Astrocyte (in vitro differentiated cells and primary cell): ENCODE results near the gene MAN1A1. TPM values are rescaled to one million over a fixed set of nuclear protein-coding genes. Genes with fewer than 3 reads are reported as not detected.

ENCODE experiments used
- DNase-seq: peaks from one replicate; pipeline ENCODE4 v3.0.0-alpha.2; 2010; ENCODE audit warnings: low read depth
- FAIRE-seq: peaks from 2 replicates; lab custom pipeline; 2011; peaks lifted over from hg19 to GRCh38; lab: Jason Lieb, UNC
- H2AFZ ChIP-seq: 2 replicates; pipeline ENCODE4 v1.6.0; 2012; ENCODE audit warnings: low read depth, low read length, inconsistent platforms
- H3K27ac ChIP-seq: 2 replicates; pipeline ENCODE4 v1.5.1; 2011; ENCODE audit warnings: low read depth, low read length, inconsistent platforms
- H3K27me3 ChIP-seq: 2 replicates; pipeline ENCODE4 v1.6.0; 2011; ENCODE audit warnings: low read length, inconsistent platforms; ENCODE audit not compliant: insufficient read depth
- H3K36me3 ChIP-seq: 2 replicates; pipeline ENCODE4 v1.5.1; 2011; ENCODE audit warnings: low read length, inconsistent platforms; ENCODE audit not compliant: insufficient read depth
- H3K4me1 ChIP-seq: 2 replicates; pipeline ENCODE4 v1.5.1; 2011; ENCODE audit warnings: low read length, inconsistent platforms; ENCODE audit not compliant: insufficient read depth
- H3K4me2 ChIP-seq: 2 replicates; pipeline ENCODE4 v1.6.0; 2012; ENCODE audit warnings: low read length, inconsistent platforms
- H3K4me3 ChIP-seq: 2 replicates; pipeline ENCODE4 v1.5.1; 2011; ENCODE audit warnings: low read depth, mild to moderate bottlenecking, low read length, inconsistent platforms; ENCODE audit not compliant: insufficient read depth
- H3K79me2 ChIP-seq: 2 replicates; pipeline ENCODE4 v1.6.0; 2012; ENCODE audit warnings: mild to moderate bottlenecking, low read length, inconsistent platforms; ENCODE audit not compliant: insufficient read depth
- H3K9ac ChIP-seq: 2 replicates; pipeline ENCODE4 v1.6.0; 2012; ENCODE audit warnings: mild to moderate bottlenecking, low read length, inconsistent platforms
- H3K9me3 ChIP-seq: 2 replicates; pipeline ENCODE4 v1.5.1; 2012; ENCODE audit warnings: low read depth, mild to moderate bottlenecking, low read length, inconsistent platforms; ENCODE audit not compliant: insufficient read depth
- H4K20me1 ChIP-seq: 2 replicates; pipeline ENCODE4 v1.6.0; 2012; ENCODE audit warnings: low read length, inconsistent platforms; ENCODE audit not compliant: insufficient read depth
- H3K27ac Mint-ChIP-seq: one replicate; pipeline ENCODE4 v1.8.0; 2021; ENCODE audit warnings: mild to moderate bottlenecking, mixed read lengths; ENCODE audit not compliant: unreplicated experiment
- H3K27me3 Mint-ChIP-seq: one replicate; pipeline ENCODE4 v1.8.0; 2021; ENCODE audit warnings: low read depth, mixed read lengths; ENCODE audit not compliant: unreplicated experiment
- H3K36me3 Mint-ChIP-seq: one replicate; pipeline ENCODE4 v1.8.0; 2021; ENCODE audit warnings: low read depth, mixed read lengths; ENCODE audit not compliant: unreplicated experiment
- H3K4me1 Mint-ChIP-seq: one replicate; pipeline ENCODE4 v1.8.0; 2021; ENCODE audit warnings: low read depth, mixed read lengths; ENCODE audit not compliant: unreplicated experiment
- H3K4me3 Mint-ChIP-seq: one replicate; pipeline ENCODE4 v1.8.0; 2021; ENCODE audit warnings: mild to moderate bottlenecking, moderate library complexity, mixed read lengths; ENCODE audit not compliant: unreplicated experiment
- H3K9me3 Mint-ChIP-seq: one replicate; pipeline ENCODE4 v1.8.0; 2021; ENCODE audit warnings: mild to moderate bottlenecking, mixed read lengths; ENCODE audit not compliant: unreplicated experiment
- EZH2 ChIP-seq: IDR thresholded peaks from 2 replicates; pipeline ENCODE4 v1.6.1; 2012; ENCODE audit warnings: mild to moderate bottlenecking, low read length, inconsistent platforms; ENCODE audit not compliant: insufficient read depth
- total RNA-seq: library from RNA; stranded (reverse); gene quantifications from 2 replicates; pipeline ENCODE4 v1.2.1, GENCODE V29; 2021
- TF ChIP-seq, protein P1 (sequence below): IDR thresholded peaks from 2 replicates; pipeline ENCODE4 v1.5.1; 2011; ENCODE audit warnings: low read depth, mild to moderate bottlenecking, inconsistent platforms, low read length, moderate library complexity; ENCODE audit not compliant: insufficient read depth

The MAN1A1 gene
- total RNA-seq, 1 donor from 2014 or later: 11.7 TPM

DNA sequence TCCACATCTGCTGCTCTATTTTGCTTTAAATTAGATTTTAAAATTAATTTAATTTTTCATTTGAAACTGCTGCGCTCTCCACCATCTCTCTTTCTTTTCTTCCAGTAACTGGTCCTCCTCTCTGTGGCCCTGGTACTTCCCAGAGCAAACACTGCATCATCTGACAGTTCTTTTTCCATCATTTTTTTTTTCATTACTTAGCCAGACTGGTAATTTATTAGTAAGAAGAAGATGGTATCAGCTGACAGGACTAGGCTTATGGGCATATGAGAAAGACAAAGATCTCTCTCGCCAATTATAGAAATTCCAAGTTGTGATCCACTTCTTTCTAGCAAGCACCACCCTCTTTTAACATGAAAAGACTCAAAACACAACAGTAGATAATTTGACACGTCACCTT is 197.4 kb downstream of the MAN1A1 start:
- H3K9me3 ChIP-seq: no peaks in the 10 kb centered on the region
- no peak overlapping the region for H3K4me2 ChIP-seq
- H3K36me3 Mint-ChIP-seq: no peaks in the 10 kb centered on the region
- DNase-seq: no peak
- peaks cover 25% of the 10 kb centered on the region for H3K4me1 Mint-ChIP-seq
- no peaks in the 10 kb centered on the region for H3K9me3 Mint-ChIP-seq
- no peak for FAIRE-seq
- TF ChIP-seq, protein P1, sequence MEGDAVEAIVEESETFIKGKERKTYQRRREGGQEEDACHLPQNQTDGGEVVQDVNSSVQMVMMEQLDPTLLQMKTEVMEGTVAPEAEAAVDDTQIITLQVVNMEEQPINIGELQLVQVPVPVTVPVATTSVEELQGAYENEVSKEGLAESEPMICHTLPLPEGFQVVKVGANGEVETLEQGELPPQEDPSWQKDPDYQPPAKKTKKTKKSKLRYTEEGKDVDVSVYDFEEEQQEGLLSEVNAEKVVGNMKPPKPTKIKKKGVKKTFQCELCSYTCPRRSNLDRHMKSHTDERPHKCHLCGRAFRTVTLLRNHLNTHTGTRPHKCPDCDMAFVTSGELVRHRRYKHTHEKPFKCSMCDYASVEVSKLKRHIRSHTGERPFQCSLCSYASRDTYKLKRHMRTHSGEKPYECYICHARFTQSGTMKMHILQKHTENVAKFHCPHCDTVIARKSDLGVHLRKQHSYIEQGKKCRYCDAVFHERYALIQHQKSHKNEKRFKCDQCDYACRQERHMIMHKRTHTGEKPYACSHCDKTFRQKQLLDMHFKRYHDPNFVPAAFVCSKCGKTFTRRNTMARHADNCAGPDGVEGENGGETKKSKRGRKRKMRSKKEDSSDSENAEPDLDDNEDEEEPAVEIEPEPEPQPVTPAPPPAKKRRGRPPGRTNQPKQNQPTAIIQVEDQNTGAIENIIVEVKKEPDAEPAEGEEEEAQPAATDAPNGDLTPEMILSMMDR: no peak
- no peak for TF ChIP-seq EZH2
- no peaks in the 10 kb centered on the region for H3K79me2 ChIP-seq
- H3K4me3 Mint-ChIP-seq: no peak overlapping the region
- peaks cover 7% of the 10 kb centered on the region for H3K27me3 Mint-ChIP-seq
- H3K27ac Mint-ChIP-seq: no peak overlapping the region
- H3K27ac ChIP-seq: no peak overlapping the region
- H3K9ac ChIP-seq: no peak overlapping the region
- H2AFZ ChIP-seq: no peak overlapping the region
- no peaks in the 10 kb centered on the region for H3K36me3 ChIP-seq
- no peaks in the 10 kb centered on the region for H4K20me1 ChIP-seq
- no peak overlapping the region for H3K4me3 ChIP-seq
- H3K27me3 ChIP-seq: no peaks in the 10 kb centered on the region
- peaks cover 23% of the 10 kb centered on the region for H3K4me1 ChIP-seq

DNA sequence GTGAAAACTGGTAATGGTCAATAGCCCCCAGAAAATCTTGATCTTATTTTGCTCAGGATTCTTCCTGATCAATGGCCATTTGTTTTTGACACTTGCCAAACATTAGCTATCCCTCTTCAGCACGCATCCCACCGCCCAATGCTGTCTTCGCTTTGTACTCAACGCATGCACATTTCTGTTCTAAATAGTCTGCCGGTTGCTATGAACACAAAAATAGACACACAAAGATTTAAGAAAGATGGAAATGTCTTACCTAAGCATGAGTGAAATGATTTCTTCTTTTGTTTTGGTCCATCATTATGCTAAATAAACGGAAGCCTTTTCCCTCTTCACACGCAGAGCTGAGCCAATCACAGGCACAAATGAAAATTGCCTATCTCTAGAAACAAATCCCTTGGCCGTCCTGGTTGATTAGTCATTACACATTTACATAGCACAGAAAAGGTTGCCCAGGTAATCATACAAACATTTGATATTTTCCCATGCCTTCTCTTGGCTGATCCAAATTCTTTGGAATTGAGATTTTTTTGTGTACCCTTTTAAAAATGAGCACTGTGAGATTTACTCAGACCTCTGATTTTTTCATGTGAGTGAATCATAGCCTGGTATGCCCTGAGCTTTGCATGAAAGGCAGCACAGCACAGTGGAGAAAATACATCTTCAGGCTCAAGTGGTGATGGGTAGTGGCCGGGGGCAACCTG is 200.6 kb downstream of the MAN1A1 start:
- H3K9me3 ChIP-seq: no peaks in the 10 kb centered on the region
- peak overlapping the region; percentile 83 for H3K4me2 ChIP-seq
- Mint-ChIP-seq H3K36me3 (no peaks in the 10 kb centered on the region), H3K4me3 (no peak overlapping the region), H3K27ac (peak overlapping the region; percentile 16), H3K27me3 (no peaks in the 10 kb centered on the region), H3K9me3 (no peaks in the 10 kb centered on the region), H3K4me1 (peaks cover 34% of the 10 kb centered on the region)
- H3K27me3 ChIP-seq: no peaks in the 10 kb centered on the region
- TF ChIP-seq, protein P1: no peak
- no peak for TF ChIP-seq EZH2
- no peaks in the 10 kb centered on the region for H3K36me3 ChIP-seq
- peaks cover 34% of the 10 kb centered on the region for H3K4me1 ChIP-seq
- no peaks in the 10 kb centered on the region for H4K20me1 ChIP-seq
- H3K9ac ChIP-seq: peak overlapping the region; percentile 81
- no peaks in the 10 kb centered on the region for H3K79me2 ChIP-seq
- FAIRE-seq (no peak), DNase-seq (peak; percentile 85)
- H2AFZ ChIP-seq: peak overlapping the region; percentile 44
- peak overlapping the region; percentile 89 for H3K27ac ChIP-seq
- H3K4me3 ChIP-seq: peak overlapping the region; percentile 46

DNA sequence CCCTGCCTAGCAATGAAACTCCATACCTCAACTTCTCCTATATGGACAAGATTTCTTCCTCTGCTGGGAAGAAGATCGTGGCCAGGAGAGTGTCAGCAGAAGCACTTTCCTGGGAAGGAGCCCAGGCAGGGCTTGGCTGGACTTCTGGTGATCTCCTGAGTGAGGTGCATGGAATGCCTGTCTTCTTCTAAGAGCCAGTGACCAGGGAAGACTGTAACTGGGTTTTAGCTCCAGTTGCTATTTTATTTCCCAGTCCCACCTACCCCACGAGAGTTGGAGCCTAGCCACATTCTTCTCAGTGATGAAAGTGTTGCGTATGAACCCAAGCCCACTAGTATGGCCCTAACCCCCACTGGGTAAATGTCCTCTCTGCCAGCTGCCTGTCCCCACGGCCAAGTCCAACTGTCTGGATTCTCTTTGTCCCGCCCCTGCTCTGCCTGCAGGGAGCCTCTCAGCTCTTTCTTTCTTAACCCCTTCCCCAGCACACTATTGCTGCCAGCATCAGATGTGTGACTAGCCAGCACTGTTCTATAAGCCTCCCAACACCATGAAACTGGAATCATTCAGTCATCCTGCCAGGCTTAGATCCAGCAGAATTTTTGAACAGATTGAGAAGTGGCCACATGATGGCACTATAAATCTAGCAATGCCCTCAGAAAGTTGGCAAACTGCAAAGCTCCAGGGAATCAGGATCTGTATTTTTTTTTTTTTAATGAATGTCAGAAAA is 201.3 kb downstream of the MAN1A1 start:
- peak; percentile 29 for FAIRE-seq
- no peaks in the 10 kb centered on the region for H3K27me3 ChIP-seq
- Mint-ChIP-seq H3K4me1 (peaks cover 34% of the 10 kb centered on the region), H3K27ac (peak overlapping the region; percentile 94), H3K9me3 (no peaks in the 10 kb centered on the region), H3K4me3 (no peak overlapping the region), H3K36me3 (no peaks in the 10 kb centered on the region), H3K27me3 (no peaks in the 10 kb centered on the region)
- no peak for TF ChIP-seq EZH2
- TF ChIP-seq, protein P1: peak; percentile 72
- no peaks in the 10 kb centered on the region for H4K20me1 ChIP-seq
- H2AFZ ChIP-seq: no peak overlapping the region
- H3K4me3 ChIP-seq: peak overlapping the region; percentile 46
- peaks cover 34% of the 10 kb centered on the region for H3K4me1 ChIP-seq
- peak overlapping the region; percentile 81 for H3K9ac ChIP-seq
- peak overlapping the region; percentile 89 for H3K27ac ChIP-seq
- H3K36me3 ChIP-seq: no peaks in the 10 kb centered on the region
- no peaks in the 10 kb centered on the region for H3K9me3 ChIP-seq
- DNase-seq: peak; percentile 81
- no peaks in the 10 kb centered on the region for H3K79me2 ChIP-seq
- H3K4me2 ChIP-seq: peak overlapping the region; percentile 83
